NCI-H187 (cell line): ENCODE measurements around the gene PRKAG2.
"Not testable (repeated sequence)": the region's sequence is repeated elsewhere in the genome, so short reads cannot be mapped to it uniquely, and the experiment has no call there.

Source experiments
- DNase-seq, 2 experiments: peaks; one replicate each; lab custom pipeline; 2025; lab: John Stamatoyannopoulos, UW

PRKAG2 gene

GRCh38 chr7:151876899-151877777 lies at the start of gene PRKAG2:
Gene PRKAG2, minus strand, starts transcription at chr7:151877115. Its CDS starts 495 bp downstream, at chr7:151876620.
- peak; percentile 43 to 50 for DNase-seq

GRCh38 chr7:151926336-151926712 lies 49.4 kb upstream of the PRKAG2 start:
- DNase-seq = no peak

- DNase-seq = no peak
These were observed 48.8 kb upstream of the PRKAG2 start for GRCh38 chr7:151925446-151926335.

- DNase-seq = no peak
These were observed 47.6 kb upstream of the PRKAG2 start for GRCh38 chr7:151924508-151924907.

- DNase-seq = no peak
These were observed 47.1 kb upstream of the PRKAG2 start for GRCh38 chr7:151924001-151924400.

- DNase-seq = no peak
These were observed 46.4 kb upstream of the PRKAG2 start for GRCh38 chr7:151923097-151923876.

GRCh38 chr7:151921451-151921850 lies 44.5 kb upstream of the PRKAG2 start:
- DNase-seq = no peak

- DNase-seq = no peak
These were observed 43.6 kb upstream of the PRKAG2 start for GRCh38 chr7:151920488-151920887.

GRCh38 chr7:151919595-151919994 lies 42.7 kb upstream of the PRKAG2 start:
- DNase-seq = no peak

GRCh38 chr7:151918510-151918843 lies 41.6 kb upstream of the PRKAG2 start:
- DNase-seq = no peak

- DNase-seq = no peak
These were observed 41.0 kb upstream of the PRKAG2 start for GRCh38 chr7:151917791-151918509.

GRCh38 chr7:151914051-151914450 lies 37.1 kb upstream of the PRKAG2 start:
- DNase-seq = no peak

- not testable (repeated sequence) for DNase-seq
These were observed 33.7 kb upstream of the PRKAG2 start for GRCh38 chr7:151910655-151911054.

GRCh38 chr7:151907115-151907514 lies 30.2 kb upstream of the PRKAG2 start:
- not testable (repeated sequence) for DNase-seq

GRCh38 chr7:151905766-151906165 lies 28.9 kb upstream of the PRKAG2 start:
- no peak for DNase-seq

- DNase-seq = no peak
These were observed 28.4 kb upstream of the PRKAG2 start for GRCh38 chr7:151905353-151905752.

- no peak for DNase-seq
These were observed 27.4 kb upstream of the PRKAG2 start for GRCh38 chr7:151904270-151904669.

GRCh38 chr7:151903249-151904032 lies 26.5 kb upstream of the PRKAG2 start:
- no peak for DNase-seq

- no peak for DNase-seq
These were observed 25.4 kb upstream of the PRKAG2 start for GRCh38 chr7:151902311-151902710.

- no peak for DNase-seq
These were observed 24.9 kb upstream of the PRKAG2 start for GRCh38 chr7:151901828-151902227.
